PC-9 (cell line): ENCODE data around the gene ZNF888. TPM values are rescaled to one million over a fixed set of nuclear protein-coding genes. Genes with fewer than 3 reads are reported as not detected.

Experiments used
- BruUV-seq: library from RNA; stranded (reverse); fragments of 400-500 nt; replicated peaks from 2 replicates; lab custom pipeline; 2021; lab: Mats Ljungman, UMichigan
- CTCF ChIA-PET: fragments of 300-600 bp; sonication (Branson Sonifier 250); formaldehyde crosslinking; loops from one replicate; lab custom pipeline; 2022; ENCODE audit warnings: antibody characterized with exemption; lab: Charles Lee
- POLR2A ChIA-PET: fragments of 300-600 bp; sonication (Branson Sonifier 250); formaldehyde crosslinking; loops from one replicate; lab custom pipeline; 2022; ENCODE audit warnings: antibody characterized with exemption; ENCODE audit not compliant: unreplicated experiment; lab: Charles Lee
- DNase-seq, 2 experiments: peaks; one replicate each; pipeline versions ENCODE4 v3.0.0 to v3.0.0-alpha.2; 2015 to 2022; ENCODE audit warnings: mixed read lengths in 1 of 2
- H2AFZ ChIP-seq: fragments of 200-600 bp; sonication (generic); 2 replicates; pipeline ENCODE4 v1.8.1; 2017; ENCODE audit warnings: antibody characterized with exemption
- H3F3A ChIP-seq: fragments of 200-600 bp; sonication (generic); 2 replicates; pipeline ENCODE4 v1.8.1; 2017; ENCODE audit warnings: antibody characterized with exemption, mild to moderate bottlenecking, low read depth; ENCODE audit not compliant: insufficient read depth
- H3K27ac ChIP-seq: fragments of 200-600 bp; sonication (generic); 2 replicates; pipeline ENCODE4 v1.6.1; 2016; ENCODE audit warnings: mixed run types
- H3K27me3 ChIP-seq: fragments of 200-600 bp; sonication (generic); 2 replicates; pipeline ENCODE4 v1.6.1; 2016; ENCODE audit warnings: low read depth, mixed run types; ENCODE audit not compliant: insufficient read depth
- H3K36me3 ChIP-seq: fragments of 200-600 bp; sonication (generic); 2 replicates; pipeline ENCODE4 v1.6.1; 2016; ENCODE audit warnings: low read depth, mixed run types
- H3K4me1 ChIP-seq: fragments of 200-600 bp; sonication (generic); replicated peaks from 2 replicates; pipeline ENCODE4 v1.6.1; 2016; ENCODE audit warnings: mixed run types; ENCODE audit not compliant: insufficient read depth
- H3K4me2 ChIP-seq: fragments of 200-600 bp; sonication (generic); 2 replicates; pipeline ENCODE4 v1.6.1; 2017; ENCODE audit warnings: mixed run types
- H3K4me3 ChIP-seq: fragments of 200-600 bp; sonication (generic); 2 replicates; pipeline ENCODE4 v1.6.1; 2016; ENCODE audit warnings: mixed run types
- H3K79me2 ChIP-seq: fragments of 200-600 bp; sonication (generic); 2 replicates; pipeline ENCODE4 v1.6.1; 2017; ENCODE audit warnings: low read depth, mixed run types
- H3K9me2 ChIP-seq: fragments of 200-600 bp; sonication (generic); 2 replicates; pipeline ENCODE4 v1.8.1; 2017; ENCODE audit warnings: mild to moderate bottlenecking; ENCODE audit not compliant: insufficient read depth
- H3K9me3 ChIP-seq: fragments of 200-600 bp; sonication (generic); 2 replicates; pipeline ENCODE4 v1.8.1; 2016; ENCODE audit warnings: low read depth; ENCODE audit not compliant: insufficient read depth
- H4K20me1 ChIP-seq: fragments of 200-600 bp; sonication (generic); 2 replicates; pipeline ENCODE4 v1.8.1; 2017; ENCODE audit not compliant: insufficient read depth
- CTCF ChIP-seq: fragments of 200-600 bp; sonication (generic); conservative IDR thresholded peaks from 2 replicates; pipeline ENCODE4 v1.6.1; 2017; ENCODE audit warnings: mixed run types, antibody characterized with exemption, mild to moderate bottlenecking, moderate library complexity
- EZH2 ChIP-seq: fragments of 200-600 bp; sonication (generic); IDR thresholded peaks from 2 replicates; pipeline ENCODE4 v1.8.0; 2017; ENCODE audit warnings: antibody characterized with exemption, low read depth
- intact Hi-C: fragments of 100-400 bp; cut with micrococcal nuclease; formaldehyde crosslinking; loops from one replicate; pipeline ENCODE4 v1.10.0; 2022; ENCODE audit not compliant: unreplicated experiment
- total RNA-seq: library from RNA; stranded (reverse); gene quantifications from 2 replicates; pipeline ENCODE4 v1.2.3, GENCODE V29; 2021

ZNF888 gene
- total RNA-seq, 1 experiment from 2014 or later, result 14.5 TPM

- no peak overlapping the region for H2AFZ ChIP-seq
- H3K36me3 ChIP-seq, result peaks cover 50% of the 10 kb centered on the region
- BruUV-seq, result no TSS peak
- CTCF ChIA-PET, result no interaction called here
- H3K4me1 ChIP-seq, result peaks cover 6% of the 10 kb centered on the region; the same call in 1 of the 2 replicates
- no peak overlapping the region for H3K4me2 ChIP-seq
- H3K4me3 ChIP-seq, result no peak overlapping the region
- TF ChIP-seq CTCF (no peak), EZH2 (no peak)
- no peak for DNase-seq
- H3K9me2 ChIP-seq, result no peaks in the 10 kb centered on the region
- no peaks in the 10 kb centered on the region for H3K27me3 ChIP-seq
- H3K79me2 ChIP-seq, result peaks cover 21% of the 10 kb centered on the region
- intact Hi-C loops, result no loop called here
- no peaks in the 10 kb centered on the region for H4K20me1 ChIP-seq
- H3K27ac ChIP-seq, result no peak overlapping the region
- POLR2A ChIA-PET, result no interaction called here
- H3F3A ChIP-seq, result no peaks in the 10 kb centered on the region
- peaks cover 57% of the 10 kb centered on the region for H3K9me3 ChIP-seq
These were observed 34.4 kb upstream of the ZNF888 start for GRCh38 chr19:52957591-52957990.

- peaks cover 63% of the 10 kb centered on the region for H3K9me3 ChIP-seq
- no TSS peak for BruUV-seq
- TF ChIP-seq CTCF (no peak), EZH2 (no peak)
- no peak overlapping the region for H3K27ac ChIP-seq
- peaks cover 17% of the 10 kb centered on the region for H3K79me2 ChIP-seq
- ChIA-PET POLR2A (no interaction called here), CTCF (no interaction called here)
- H2AFZ ChIP-seq, result no peak overlapping the region
- DNase-seq, result no peak
- intact Hi-C loops, result no loop called here
- no peak overlapping the region for H3K4me2 ChIP-seq
- no peaks in the 10 kb centered on the region for H4K20me1 ChIP-seq
- no peaks in the 10 kb centered on the region for H3F3A ChIP-seq
- no peaks in the 10 kb centered on the region for H3K9me2 ChIP-seq
- no peak overlapping the region for H3K4me3 ChIP-seq
- no peaks in the 10 kb centered on the region for H3K27me3 ChIP-seq
- H3K36me3 ChIP-seq, result peaks cover 56% of the 10 kb centered on the region
- peaks cover 6% of the 10 kb centered on the region; the same call in 1 of the 2 replicates for H3K4me1 ChIP-seq
These were observed 33.7 kb upstream of the ZNF888 start for GRCh38 chr19:52956917-52957316.

- Histone ChIP-seq H3K27me3 (no peaks in the 10 kb centered on the region), H3K27ac (no peak overlapping the region), H4K20me1 (no peaks in the 10 kb centered on the region), H3F3A (peaks cover 16% of the 10 kb centered on the region; the same call in 1 of the 2 replicates), H3K36me3 (peaks cover 46% of the 10 kb centered on the region), H2AFZ (no peak overlapping the region), H3K4me3 (no peak overlapping the region), H3K4me1 (no peaks in the 10 kb centered on the region), H3K9me2 (no peaks in the 10 kb centered on the region), H3K4me2 (no peak overlapping the region), H3K79me2 (no peaks in the 10 kb centered on the region), H3K9me3 (peaks cover 73% of the 10 kb centered on the region)
- intact Hi-C loops, result no loop called here
- no peak for DNase-seq
- ChIA-PET POLR2A (no interaction called here), CTCF (no interaction called here)
- BruUV-seq, result no TSS peak
- TF ChIP-seq EZH2 (no peak), CTCF (no peak)
These were observed 26.2 kb upstream of the ZNF888 start for GRCh38 chr19:52949422-52949821.
